ENCODE measurements around the gene CBX3. TPM values are rescaled to one million over a fixed set of nuclear protein-coding genes. Genes with fewer than 3 reads are reported as not detected.
A peak's percentile ranks its signal among the peaks of the same experiment; 100 is the strongest.

Gene CBX3
- total RNA-seq, 1 experiment from 2014 or later, result 132 TPM

DNA sequence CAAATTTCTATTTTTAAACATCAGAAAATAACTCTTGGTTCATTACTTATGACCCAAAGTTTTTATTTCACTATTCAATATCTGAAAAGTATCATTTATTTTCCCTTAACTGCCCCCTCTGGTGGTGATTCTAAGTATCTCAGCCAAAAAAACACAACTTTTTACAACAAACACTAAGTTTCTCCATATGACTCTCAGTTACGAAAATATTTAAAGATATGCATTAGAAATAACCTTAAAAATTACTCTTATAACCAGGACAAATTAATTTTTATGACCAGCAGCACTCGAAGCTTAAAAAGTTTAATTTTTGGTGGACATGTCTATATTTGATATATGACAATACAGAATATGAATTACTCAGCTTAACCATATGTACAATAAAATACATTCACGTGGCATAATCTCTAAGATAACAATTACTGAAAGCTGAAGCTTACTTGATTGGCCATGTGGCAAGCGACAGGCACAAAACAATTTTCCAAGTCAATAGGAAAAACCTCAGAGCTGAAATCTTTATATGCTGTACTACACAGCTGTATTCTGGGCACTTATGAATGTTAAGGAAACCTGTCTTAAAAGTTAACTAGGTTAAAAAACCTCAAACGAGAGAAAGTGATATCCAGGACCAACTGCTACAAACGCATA is 3.3 kb upstream of the CBX3 start:
- Histone ChIP-seq H3K27ac (ENCODE audit: low read length) (no peak overlapping the region), H3K9ac (ENCODE audit: low read length) (peak overlapping the region; percentile 96), H3K4me3 (ENCODE audit: low read length) (peak overlapping the region; percentile 99), H3K9me3 (ENCODE audit: low read length) (no peaks in the 10 kb centered on the region), H3K79me2 (ENCODE audit: low read length) (peaks cover 90% of the 10 kb centered on the region), H3K36me3 (ENCODE audit: low read depth, low read length) (peaks cover 67% of the 10 kb centered on the region), H3K4me1 (ENCODE audit: insufficient read depth, low read length) (peaks cover 20% of the 10 kb centered on the region), H3F3A (ENCODE audit: low read length, unreplicated experiment) (peaks cover 21% of the 10 kb centered on the region), H3K4me2 (ENCODE audit: low read length) (peak overlapping the region; percentile 82), H3K9me2 (replicated peaks; ENCODE audit: low read length) (no peaks in the 10 kb centered on the region), H4K20me1 (ENCODE audit: low read length) (peaks cover 72% of the 10 kb centered on the region), H3K27me3 (ENCODE audit: low read length) (no peaks in the 10 kb centered on the region), H2AFZ (ENCODE audit: low read length) (no peak overlapping the region)
- ChIA-PET CTCF (interaction anchor here (0.5 to 0.9 kb wide), 3 partner anchors 95 to 119 kb away, joined by 3 read pairs; no protein-coding TSS in a partner anchor), POLR2A (ENCODE audit: unreplicated experiment) (interaction anchor here (0.6 to 0.7 kb wide), 4 partner anchors 42 to 411 kb away, joined by 3 to 6 read pairs (median 4); no protein-coding TSS in a partner anchor)
- ATAC-seq, result no peak
- TF ChIP-seq, protein P1, sequence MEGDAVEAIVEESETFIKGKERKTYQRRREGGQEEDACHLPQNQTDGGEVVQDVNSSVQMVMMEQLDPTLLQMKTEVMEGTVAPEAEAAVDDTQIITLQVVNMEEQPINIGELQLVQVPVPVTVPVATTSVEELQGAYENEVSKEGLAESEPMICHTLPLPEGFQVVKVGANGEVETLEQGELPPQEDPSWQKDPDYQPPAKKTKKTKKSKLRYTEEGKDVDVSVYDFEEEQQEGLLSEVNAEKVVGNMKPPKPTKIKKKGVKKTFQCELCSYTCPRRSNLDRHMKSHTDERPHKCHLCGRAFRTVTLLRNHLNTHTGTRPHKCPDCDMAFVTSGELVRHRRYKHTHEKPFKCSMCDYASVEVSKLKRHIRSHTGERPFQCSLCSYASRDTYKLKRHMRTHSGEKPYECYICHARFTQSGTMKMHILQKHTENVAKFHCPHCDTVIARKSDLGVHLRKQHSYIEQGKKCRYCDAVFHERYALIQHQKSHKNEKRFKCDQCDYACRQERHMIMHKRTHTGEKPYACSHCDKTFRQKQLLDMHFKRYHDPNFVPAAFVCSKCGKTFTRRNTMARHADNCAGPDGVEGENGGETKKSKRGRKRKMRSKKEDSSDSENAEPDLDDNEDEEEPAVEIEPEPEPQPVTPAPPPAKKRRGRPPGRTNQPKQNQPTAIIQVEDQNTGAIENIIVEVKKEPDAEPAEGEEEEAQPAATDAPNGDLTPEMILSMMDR (conservative IDR thresholded peaks at IDR 0.05; ENCODE audit: low read depth, low read length), result peak; percentile 76
- no peak for TF ChIP-seq EZH2 (IDR thresholded peaks at IDR 0.05; ENCODE audit: low read length, unreplicated experiment)
- no peak for TF ChIP-seq EZH2phosphoT487 (IDR thresholded peaks at IDR 0.05; ENCODE audit: borderline replicate concordance, low read length)
- DNase-seq, result peak; percentile 56
- intact Hi-C loops (cut with micrococcal nuclease), result loop anchor here (1.0 to 2.0 kb wide), 3 partner anchors 42 to 167 kb away; no protein-coding TSS in a partner anchor
- no TSS peak for BruUV-seq (replicated peaks)

DNA sequence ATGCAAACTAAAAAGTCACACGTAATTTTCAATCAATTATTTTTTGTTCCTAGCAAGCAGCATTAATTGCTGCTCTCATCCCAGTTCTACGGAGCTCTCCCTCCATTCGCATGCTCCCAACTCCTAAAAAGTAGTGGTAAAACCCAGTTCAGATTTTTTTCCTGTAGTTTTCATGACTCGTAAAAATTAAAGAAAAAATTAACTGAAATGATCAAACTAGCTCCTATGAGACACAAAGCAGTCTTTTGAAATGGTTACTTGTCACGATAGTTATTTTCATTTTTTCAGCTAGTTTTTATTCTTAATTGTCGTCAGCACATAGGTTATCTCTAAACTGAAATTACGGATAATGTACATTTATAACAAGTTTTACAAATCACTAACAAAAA is 2.8 kb upstream of the CBX3 start:
- H4K20me1 ChIP-seq (ENCODE audit: low read length), result peaks cover 72% of the 10 kb centered on the region
- peaks cover 90% of the 10 kb centered on the region for H3K79me2 ChIP-seq (ENCODE audit: low read length)

More for the DNA sequence above, 2.8 kb upstream of the CBX3 start:
- Histone ChIP-seq H3F3A (ENCODE audit: low read length, unreplicated experiment) (peaks cover 21% of the 10 kb centered on the region), H3K36me3 (ENCODE audit: low read depth, low read length) (peaks cover 66% of the 10 kb centered on the region), H3K4me2 (ENCODE audit: low read length) (peak overlapping the region; percentile 82), H3K9ac (ENCODE audit: low read length) (peak overlapping the region; percentile 96), H3K27ac (ENCODE audit: low read length) (no peak overlapping the region), H3K4me1 (ENCODE audit: insufficient read depth, low read length) (peaks cover 20% of the 10 kb centered on the region), H3K9me3 (ENCODE audit: low read length) (no peaks in the 10 kb centered on the region), H3K27me3 (ENCODE audit: low read length) (no peaks in the 10 kb centered on the region), H2AFZ (ENCODE audit: low read length) (no peak overlapping the region), H3K9me2 (replicated peaks; ENCODE audit: low read length) (no peaks in the 10 kb centered on the region), H3K4me3 (ENCODE audit: low read length) (peak overlapping the region; percentile 99)
- TF ChIP-seq EZH2 (IDR thresholded peaks at IDR 0.05; ENCODE audit: low read length, unreplicated experiment), result no peak
- no peak for TF ChIP-seq EZH2phosphoT487 (IDR thresholded peaks at IDR 0.05; ENCODE audit: borderline replicate concordance, low read length)
- TF ChIP-seq, protein P1 (conservative IDR thresholded peaks at IDR 0.05; ENCODE audit: low read depth, low read length), result no peak
- no peak for ATAC-seq
- BruUV-seq (replicated peaks), result no TSS peak
- intact Hi-C loops (cut with micrococcal nuclease), result loop anchor here (1.0 to 2.0 kb wide), 3 partner anchors 42 to 166 kb away; no protein-coding TSS in a partner anchor
- ChIA-PET POLR2A (ENCODE audit: unreplicated experiment) (interaction anchor here (0.6 to 0.7 kb wide), 4 partner anchors 42 to 411 kb away, joined by 3 to 6 read pairs (median 4); no protein-coding TSS in a partner anchor), CTCF (interaction anchor here (0.5 to 0.9 kb wide), 2 partner anchors 94 to 120 kb away, joined by 3 read pairs; no protein-coding TSS in a partner anchor)
- DNase-seq, result no peak

Measured in PC-3 (cell line).